ENCODE data around the gene XG.
"Not testable (repeated sequence)": the region's sequence is repeated elsewhere in the genome, so short reads cannot be mapped to it uniquely, and the experiment has no call there.

Gene XG, protein sequence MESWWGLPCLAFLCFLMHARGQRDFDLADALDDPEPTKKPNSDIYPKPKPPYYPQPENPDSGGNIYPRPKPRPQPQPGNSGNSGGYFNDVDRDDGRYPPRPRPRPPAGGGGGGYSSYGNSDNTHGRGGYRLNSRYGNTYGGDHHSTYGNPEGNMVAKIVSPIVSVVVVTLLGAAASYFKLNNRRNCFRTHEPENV

DNA sequence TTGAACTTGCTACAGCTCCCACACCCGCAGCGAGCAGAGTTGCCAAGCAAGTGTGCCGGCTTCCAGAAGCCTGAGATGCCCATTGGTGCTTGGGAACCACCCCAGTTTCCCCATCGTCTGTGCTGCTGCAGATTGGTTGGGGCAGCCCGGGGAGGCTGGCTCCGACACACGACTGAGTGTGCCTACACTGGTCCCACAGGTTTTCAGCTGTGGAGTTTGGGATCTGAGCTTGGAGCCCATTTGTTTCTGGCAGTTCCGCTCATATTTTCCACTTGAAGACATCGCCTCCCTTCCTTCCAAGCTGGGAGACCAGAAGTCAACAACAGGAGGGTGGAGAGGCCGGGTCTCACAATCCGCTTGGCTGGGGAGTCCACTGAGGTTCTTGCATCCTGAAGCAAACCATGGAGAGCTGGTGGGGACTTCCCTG lies at the start of gene XG:
Gene XG (plus strand): TSS at position 167 of the 427 bp plus-strand sequence. CDS start 235 bp downstream, at position 402.
- DNase-seq: not testable (repeated sequence)

DNA sequence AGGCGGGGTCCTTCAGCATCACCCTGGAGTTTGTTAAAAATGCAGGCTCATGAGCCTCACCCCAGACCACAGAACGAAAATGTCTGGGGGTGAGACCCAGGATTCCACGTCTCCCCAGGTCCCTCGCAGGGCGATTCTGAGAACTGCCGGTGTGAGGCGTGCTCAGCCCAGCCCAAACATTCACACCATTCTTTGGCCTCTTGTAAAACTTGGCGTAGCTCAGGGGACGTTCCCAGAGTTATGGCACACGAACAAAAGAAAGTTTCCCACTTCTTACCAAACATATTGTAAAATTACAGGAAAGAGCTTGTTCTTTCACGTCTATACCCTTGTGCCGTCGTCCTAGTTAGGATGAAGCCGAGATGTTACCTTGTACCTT lies 47.9 kb upstream of the XG start:
- DNase-seq: no peak

DNA sequence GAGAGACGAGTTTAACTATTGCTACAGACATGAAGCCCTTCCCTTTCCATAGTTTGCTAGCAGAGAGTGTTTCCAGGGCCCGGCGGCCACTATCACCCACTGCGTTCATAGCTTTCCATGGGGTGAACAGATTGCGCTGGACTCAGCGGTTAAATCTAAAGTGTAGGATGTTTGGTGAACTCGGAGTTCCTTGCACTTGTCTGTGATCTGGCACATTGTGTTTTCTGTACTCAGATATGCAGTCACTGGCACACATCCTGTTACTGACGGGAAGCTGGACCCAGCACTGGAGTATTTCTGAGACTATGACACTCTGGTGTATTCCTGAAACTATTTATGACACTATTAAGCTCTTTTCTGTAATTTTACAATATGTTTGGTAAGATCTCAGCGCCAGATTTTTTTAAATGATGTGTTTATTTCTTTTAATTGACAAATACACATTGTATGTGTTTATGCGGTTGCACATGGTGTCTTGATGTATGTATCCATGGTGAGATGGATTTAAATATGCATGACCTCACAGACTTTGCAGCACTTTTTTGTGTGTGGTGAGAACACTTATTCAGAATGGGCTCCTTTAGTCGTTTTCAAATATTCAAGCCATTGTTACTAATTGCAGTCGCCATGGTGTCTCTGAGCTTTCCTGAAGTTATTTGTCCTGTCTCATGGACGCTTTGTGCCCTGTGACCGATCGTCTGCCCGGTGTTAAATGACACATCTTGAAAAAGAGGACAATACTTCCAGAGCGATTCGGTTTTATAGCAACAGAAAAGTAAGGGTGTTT lies 46.6 kb upstream of the XG start:
- DNase-seq: no peak

DNA sequence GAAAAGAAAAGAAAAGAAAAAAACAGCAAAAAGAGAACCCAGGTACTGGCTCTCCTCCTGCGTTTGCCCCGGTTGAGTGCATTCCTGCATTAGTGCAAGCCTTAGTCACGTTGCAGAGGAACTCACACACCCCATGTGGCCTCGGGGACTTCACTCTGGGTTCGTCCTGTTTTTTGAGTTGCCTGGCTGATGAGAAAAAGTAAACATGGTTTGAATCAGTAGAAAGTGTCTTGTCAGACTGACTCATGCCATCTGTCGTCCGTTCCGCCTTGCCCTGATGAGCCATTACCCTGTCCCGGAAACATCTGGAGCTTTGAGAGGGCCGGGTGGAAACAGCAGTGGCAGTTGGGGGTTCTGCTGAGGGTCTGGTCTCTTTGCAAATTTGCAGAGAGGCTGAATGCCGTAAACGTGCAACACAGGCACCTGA lies 44.5 kb upstream of the XG start:
- no peak for DNase-seq

DNA sequence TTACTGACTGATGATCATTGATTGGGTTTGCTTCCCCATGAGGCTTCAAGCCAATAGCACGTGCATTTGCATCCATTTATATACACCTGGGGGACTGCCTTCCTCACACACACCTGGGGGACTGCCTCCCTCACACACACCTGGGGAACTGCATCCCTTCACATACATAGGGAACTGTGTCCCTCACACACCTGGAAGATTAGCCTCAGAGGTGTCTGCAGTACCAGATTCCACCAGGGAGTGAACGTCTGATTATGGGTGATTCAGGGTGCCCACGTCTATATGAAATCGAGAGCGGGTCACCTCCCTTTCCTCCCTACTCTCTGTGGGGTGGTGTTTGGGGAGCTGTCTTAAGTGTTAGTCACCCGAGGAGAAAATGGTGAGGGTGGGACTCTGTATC lies 43.8 kb upstream of the XG start:
- no peak for DNase-seq

DNA sequence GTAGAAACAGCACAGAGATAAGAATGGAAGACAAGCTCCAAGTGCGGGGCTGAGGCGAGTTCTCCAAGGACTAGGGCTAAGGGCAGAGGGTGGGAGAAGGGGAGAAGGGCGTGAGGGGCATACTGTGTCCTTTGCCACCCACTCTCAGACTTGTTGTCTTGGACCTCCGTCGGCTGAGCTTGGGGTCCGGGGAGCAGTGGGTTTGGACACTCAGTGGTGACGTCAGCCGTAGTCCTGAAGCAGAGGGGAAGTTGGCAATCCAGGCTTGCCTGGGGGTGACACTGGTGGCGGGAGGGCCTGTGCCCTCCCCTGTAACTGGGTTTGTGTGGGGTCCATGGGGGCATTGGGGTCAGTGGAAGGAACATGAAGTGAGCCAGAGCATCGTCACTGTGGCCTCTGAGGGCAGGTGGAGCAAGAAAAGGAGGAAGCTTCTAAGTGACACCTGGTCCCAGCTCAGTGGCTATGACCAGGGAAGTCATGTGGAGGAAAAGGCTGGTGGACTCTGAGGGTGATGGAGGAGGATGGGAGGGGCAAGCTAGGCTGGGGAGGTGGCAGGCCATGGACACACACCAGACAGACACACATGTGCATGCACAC lies 43.1 kb upstream of the XG start:
- no peak for DNase-seq

DNA sequence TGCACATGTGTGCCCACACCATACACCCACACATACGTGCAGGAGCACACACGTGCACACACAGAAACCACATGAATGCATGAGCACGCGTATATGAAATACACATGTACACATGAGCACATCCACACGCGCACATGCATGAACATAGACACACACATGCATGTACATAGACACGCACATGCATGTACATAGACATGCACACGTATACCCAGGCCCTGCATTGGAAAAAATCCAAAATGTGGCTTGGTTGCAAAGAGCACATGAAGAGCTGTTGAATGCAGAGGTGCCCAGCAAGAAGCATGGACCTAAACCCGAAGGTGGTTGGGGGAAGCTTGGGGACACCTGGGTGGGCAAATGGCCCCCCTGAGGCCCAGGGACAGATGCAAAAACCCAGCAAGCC lies 42.3 kb upstream of the XG start:
- DNase-seq: no peak

DNA sequence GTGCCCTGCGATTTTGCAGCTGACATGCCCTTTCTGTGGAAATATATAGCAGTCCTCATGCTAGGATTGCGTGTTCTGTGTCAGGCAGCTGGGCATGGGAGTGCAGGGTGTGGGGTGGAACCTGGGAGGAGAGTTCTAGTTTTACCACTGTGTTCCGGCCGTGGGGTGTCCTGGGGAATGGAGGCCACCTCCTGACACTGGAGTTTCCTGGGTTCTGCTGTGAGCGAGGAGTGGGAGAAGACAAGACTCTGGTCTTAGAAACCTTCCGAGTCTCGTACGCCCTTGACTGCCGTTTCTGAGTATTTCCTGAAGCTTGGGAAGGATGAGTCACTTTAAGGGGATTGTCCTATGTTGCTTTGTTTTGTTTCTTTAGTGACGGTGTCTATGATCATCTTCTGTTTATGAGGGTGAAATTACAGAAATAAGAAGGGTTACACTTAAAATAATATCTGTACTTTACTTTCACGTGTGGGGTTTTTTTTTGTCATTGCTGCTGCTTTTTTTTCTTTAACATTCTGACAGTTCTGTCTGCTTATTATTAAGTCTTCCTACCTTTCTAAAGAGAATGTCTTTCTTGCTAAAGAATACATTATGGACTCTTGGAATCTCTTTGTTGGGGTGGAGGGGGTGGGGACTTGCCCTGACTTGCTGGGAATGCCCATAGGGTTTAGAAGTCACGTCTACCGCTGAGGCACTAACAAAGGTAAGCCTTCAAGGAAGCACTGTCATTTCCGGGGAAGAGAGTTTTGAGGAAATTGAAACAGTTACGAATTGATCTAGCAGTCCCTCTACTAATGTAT lies 41.6 kb upstream of the XG start:
- no peak for DNase-seq

DNA sequence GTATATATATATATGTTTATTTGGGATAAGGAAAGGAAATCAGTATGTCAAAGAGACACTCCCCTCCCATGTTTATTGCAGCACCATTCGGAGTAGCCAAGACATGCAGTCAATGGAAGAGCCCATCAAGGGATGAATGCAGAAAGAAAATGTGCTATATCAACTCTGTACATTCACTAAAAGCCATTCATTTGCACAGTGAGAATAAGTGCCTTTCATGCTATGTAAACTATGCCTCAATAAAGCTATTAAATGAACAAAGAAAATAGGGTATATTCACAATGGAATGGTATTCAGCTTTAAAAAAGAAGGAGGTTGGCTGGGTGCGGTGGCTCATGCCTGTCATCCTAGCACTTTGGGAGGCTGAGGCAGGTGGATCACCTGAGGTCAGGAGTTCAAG lies 40.4 kb upstream of the XG start:
- no peak for DNase-seq

- DNase-seq: no peak
Observed at GRCh38 chrX:2712428-2712827, 39.4 kb upstream of the XG start.

DNA sequence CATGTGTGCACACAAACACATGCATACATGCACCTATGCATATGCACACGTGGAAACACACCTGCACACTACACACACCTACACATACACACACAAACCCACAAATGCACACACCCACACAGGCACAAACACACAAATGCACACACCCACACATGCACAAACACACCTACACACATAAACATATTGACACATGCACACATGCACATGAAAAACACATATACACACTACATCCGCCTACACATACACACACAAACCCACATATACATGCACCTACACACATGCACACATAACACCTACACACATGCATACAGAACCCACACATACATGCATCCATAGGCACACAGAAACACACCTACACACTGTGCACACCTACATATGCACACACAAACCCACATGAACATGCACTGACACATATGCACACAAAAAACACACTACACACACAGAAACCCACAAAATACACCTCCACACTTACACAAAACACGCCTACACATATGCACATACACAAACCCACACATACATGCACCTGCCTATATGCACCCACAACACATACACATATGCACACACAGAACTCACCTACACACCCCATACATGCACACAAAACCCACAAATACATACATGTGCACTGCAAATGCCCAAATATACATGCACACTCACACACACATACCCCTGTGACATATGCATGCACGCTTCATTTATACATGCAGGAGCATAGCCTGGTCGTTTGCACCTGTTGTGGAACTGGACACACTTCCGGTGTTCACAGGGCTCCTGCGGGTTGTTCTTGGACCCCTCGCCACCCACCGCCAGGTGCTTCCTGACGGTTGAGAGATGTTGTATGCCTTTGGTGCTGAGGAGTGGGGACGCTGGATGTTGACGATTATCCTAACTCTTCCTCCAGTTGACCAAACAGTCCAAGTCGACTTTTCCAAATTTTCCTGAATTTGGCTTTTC lies 38.7 kb upstream of the XG start:
- DNase-seq: no peak

DNA sequence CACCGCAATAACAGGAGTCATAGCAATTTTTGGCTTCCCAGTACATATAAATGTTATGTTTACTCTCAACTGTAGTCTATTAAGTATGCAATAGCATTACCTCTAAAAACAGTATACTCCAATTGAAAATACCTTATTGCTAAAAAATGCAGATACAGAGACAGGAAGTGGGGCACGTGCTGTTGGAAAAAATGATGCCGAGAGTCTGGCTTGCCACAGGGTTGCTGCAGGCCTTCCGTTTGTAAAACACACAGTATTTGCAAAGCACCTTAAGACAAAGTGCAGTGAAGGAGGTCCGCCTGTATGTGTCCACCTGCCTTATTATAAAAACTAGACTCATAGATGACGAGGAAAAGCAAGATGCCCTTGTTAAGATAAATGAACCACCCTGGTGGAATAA lies 37.3 kb upstream of the XG start:
- no peak for DNase-seq

- no peak for DNase-seq
Observed at GRCh38 chrX:2715066-2715600, 36.7 kb upstream of the XG start.

DNA sequence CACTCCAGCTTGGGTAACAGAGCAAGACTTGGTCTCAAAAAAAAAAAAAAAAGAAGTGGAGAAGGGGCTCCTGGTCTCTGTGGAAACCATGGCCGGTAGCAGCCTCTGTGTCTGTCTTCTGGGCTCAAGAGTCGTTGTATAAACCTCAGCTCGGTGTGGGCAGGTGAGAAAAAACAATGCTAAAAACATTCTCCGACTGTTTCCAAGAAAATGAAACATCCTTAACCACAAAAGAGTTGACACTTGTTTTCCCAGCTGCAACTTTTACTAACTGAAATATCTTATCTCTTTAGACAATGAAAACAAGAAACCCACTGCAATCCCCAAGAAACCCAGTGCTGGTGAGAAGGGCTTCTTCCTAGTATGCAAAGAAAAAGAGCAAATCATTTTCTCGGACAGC lies 34.5 kb upstream of the XG start:
- no peak for DNase-seq

DNA sequence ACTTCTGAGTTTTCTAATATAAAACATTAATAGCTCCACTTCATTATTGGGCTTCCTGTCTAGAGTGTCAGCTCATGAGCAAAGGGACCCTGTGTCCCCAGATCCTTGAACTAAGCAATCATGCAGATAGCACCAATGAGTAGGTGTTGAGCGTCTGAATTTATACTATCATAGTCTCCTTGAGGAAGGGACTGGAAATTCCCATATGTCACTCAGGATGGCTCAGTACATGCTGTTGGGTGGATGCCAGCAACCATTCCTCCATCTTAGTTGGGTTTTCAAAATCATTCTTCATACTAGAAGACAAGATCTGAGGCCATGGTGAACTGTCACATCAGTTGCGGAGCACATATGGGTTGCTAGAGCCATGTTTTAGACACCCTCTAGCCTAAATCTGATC lies 33.0 kb upstream of the XG start:
- DNase-seq: no peak

- DNase-seq: no peak
Observed at GRCh38 chrX:2719774-2720447, 31.9 kb upstream of the XG start.

- no peak for DNase-seq
Observed at GRCh38 chrX:2723286-2723879, 28.5 kb upstream of the XG start.

- DNase-seq: not testable (repeated sequence)
Observed at GRCh38 chrX:2727264-2727663, 24.6 kb upstream of the XG start.

GRCh38 chrX:2732076-2732475 lies 19.8 kb upstream of the XG start:
- DNase-seq: no peak

DNA sequence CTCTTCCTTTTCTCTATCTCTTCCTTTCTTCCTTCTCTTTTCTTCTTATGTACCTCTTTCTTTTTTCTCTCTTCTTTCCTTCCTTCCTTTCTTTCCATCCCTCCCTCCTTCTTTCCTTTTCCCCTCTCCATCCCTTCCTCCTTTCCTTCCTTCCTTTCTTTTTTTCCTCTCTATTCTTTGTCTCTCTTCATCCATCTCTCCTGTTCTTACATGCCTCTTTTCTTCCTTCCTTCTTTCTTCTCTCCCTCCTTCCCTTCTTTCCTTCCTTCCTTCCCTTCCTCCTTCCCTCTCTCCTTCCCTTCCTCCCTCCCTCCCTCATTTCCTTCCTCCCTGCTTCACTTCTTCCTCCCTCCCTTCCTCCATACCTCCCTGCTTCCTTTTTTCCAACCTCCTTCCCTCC lies 19.2 kb upstream of the XG start:
- no peak for DNase-seq

- DNase-seq: no peak
Observed at GRCh38 chrX:2733286-2733685, 18.6 kb upstream of the XG start.
